Osteocyte (in vitro differentiated cells): Measurements from ENCODE around the gene ARRDC5. TPM values are rescaled to one million over a fixed set of nuclear protein-coding genes. Genes with fewer than 3 reads are reported as not detected.
A peak's percentile ranks its signal among the peaks of the same experiment; 100 is the strongest.

ENCODE experiments used
- DNase-seq: peaks from one replicate; pipeline ENCODE4 v3.0.0; 2021; ENCODE audit warnings: mixed read lengths; ENCODE audit not compliant: unreplicated experiment; ENCODE audit errors: extremely low spot score
- H3K27ac Mint-ChIP-seq: one replicate; pipeline ENCODE4 v1.8.0; 2021; ENCODE audit warnings: mild to moderate bottlenecking, mixed read lengths; ENCODE audit not compliant: unreplicated experiment
- H3K27me3 Mint-ChIP-seq: one replicate; pipeline ENCODE4 v1.8.0; 2021; ENCODE audit warnings: mixed read lengths; ENCODE audit not compliant: unreplicated experiment
- H3K36me3 Mint-ChIP-seq: one replicate; pipeline ENCODE4 v1.8.0; 2021; ENCODE audit warnings: mixed read lengths; ENCODE audit not compliant: unreplicated experiment
- H3K4me1 Mint-ChIP-seq: one replicate; pipeline ENCODE4 v1.8.0; 2021; ENCODE audit warnings: mixed read lengths; ENCODE audit not compliant: unreplicated experiment
- H3K4me3 Mint-ChIP-seq: one replicate; pipeline ENCODE4 v1.8.0; 2021; ENCODE audit warnings: mild to moderate bottlenecking, moderate library complexity, mixed read lengths; ENCODE audit not compliant: unreplicated experiment
- H3K9me3 Mint-ChIP-seq: one replicate; pipeline ENCODE4 v1.8.0; 2021; ENCODE audit warnings: mixed read lengths; ENCODE audit not compliant: unreplicated experiment
- total RNA-seq: library from RNA; stranded (reverse); gene quantifications from 2 replicates; pipeline ENCODE4 v1.2.1, GENCODE V29; 2021
- TF ChIP-seq, protein P1 (sequence below): fragments of 200-600 bp; sonication (generic); IDR thresholded peaks from 2 replicates; pipeline ENCODE4 v1.5.0; 2021; ENCODE audit warnings: antibody characterized with exemption, mild to moderate bottlenecking, moderate library complexity

Gene ARRDC5
- total RNA-seq, 1 donor from 2014 or later, result not detected

GRCh38 chr19:4909897-4910593 is 7.3 kb upstream of the ARRDC5 start:
- Mint-ChIP-seq H3K36me3 (no peaks in the 10 kb centered on the region), H3K27me3 (no peaks in the 10 kb centered on the region), H3K9me3 (no peaks in the 10 kb centered on the region), H3K4me3 (peak overlapping the region; percentile 72), H3K27ac (peak overlapping the region; percentile 97), H3K4me1 (peaks cover 42% of the 10 kb centered on the region)
- DNase-seq, result peak; percentile 96
- TF ChIP-seq, protein P1, sequence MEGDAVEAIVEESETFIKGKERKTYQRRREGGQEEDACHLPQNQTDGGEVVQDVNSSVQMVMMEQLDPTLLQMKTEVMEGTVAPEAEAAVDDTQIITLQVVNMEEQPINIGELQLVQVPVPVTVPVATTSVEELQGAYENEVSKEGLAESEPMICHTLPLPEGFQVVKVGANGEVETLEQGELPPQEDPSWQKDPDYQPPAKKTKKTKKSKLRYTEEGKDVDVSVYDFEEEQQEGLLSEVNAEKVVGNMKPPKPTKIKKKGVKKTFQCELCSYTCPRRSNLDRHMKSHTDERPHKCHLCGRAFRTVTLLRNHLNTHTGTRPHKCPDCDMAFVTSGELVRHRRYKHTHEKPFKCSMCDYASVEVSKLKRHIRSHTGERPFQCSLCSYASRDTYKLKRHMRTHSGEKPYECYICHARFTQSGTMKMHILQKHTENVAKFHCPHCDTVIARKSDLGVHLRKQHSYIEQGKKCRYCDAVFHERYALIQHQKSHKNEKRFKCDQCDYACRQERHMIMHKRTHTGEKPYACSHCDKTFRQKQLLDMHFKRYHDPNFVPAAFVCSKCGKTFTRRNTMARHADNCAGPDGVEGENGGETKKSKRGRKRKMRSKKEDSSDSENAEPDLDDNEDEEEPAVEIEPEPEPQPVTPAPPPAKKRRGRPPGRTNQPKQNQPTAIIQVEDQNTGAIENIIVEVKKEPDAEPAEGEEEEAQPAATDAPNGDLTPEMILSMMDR, result no peak

- TF ChIP-seq, protein P1, result no peak
- no peak for DNase-seq
- H3K36me3 Mint-ChIP-seq, result no peaks in the 10 kb centered on the region
- H3K4me3 Mint-ChIP-seq, result peak within 1 kb of the TSS; percentile 72
- H3K27ac Mint-ChIP-seq, result peak within 1 kb of the TSS; percentile 97
- peaks cover 35% of the 10 kb centered on the region for H3K4me1 Mint-ChIP-seq
- no peaks in the 10 kb centered on the region for H3K9me3 Mint-ChIP-seq
- no peaks in the 10 kb centered on the region for H3K27me3 Mint-ChIP-seq
Observed at GRCh38 chr19:4909156-4909896, 6.6 kb upstream of the ARRDC5 start, which contains the start of gene UHRF1. Gene UHRF1 (plus strand): TSS chr19:4909501. CDS start chr19:4910886, 1,385 bp downstream.

DNA sequence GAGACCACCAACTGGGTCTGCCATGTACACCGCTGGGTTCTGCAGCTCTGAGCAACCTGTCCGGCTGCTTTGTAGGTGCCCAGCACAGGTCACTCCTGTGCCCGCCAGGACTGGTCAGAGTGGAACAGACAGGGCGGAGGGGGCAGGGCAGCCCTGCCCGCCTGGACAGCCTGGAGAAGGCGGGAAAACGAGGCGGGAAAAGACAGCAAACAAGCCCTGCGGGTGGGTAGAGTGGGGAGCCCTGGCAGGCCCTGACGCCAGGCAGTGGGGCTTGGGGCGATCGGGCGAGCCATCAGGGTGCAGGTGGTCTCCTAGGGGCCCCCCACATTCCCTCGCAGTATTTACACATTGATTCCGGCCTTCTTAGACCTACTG is 6.1 kb upstream of the ARRDC5 start:
- TF ChIP-seq, protein P1, result no peak
- DNase-seq, result no peak
- no peaks in the 10 kb centered on the region for H3K27me3 Mint-ChIP-seq
- H3K9me3 Mint-ChIP-seq, result no peaks in the 10 kb centered on the region
- no peak overlapping the region for H3K27ac Mint-ChIP-seq
- H3K4me3 Mint-ChIP-seq, result peak overlapping the region; percentile 38
- no peaks in the 10 kb centered on the region for H3K36me3 Mint-ChIP-seq
- peaks cover 29% of the 10 kb centered on the region for H3K4me1 Mint-ChIP-seq

DNA sequence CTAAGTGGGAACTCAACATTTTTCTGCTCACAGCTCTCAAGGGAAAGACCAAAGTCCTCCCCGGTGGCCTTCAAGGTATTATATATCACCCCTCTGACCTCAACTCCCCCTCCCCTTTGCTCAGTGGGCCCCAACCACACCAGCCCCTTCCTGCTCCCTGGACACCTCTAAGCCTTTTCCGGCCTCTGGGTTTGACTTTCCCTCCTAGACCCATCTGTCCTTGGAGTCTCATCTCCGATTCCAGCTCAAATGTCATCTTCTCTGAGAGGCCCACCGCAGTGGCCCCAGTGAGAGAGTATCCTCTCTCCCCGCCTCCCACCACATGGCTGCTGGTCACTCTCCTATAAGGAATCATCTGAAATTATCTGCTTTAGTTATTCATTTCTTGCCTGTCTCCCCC is 5.7 kb upstream of the ARRDC5 start:
- Mint-ChIP-seq H3K27ac (peak overlapping the region; percentile 40), H3K9me3 (no peaks in the 10 kb centered on the region), H3K4me1 (peaks cover 28% of the 10 kb centered on the region), H3K4me3 (peak overlapping the region; percentile 38), H3K36me3 (no peaks in the 10 kb centered on the region), H3K27me3 (no peaks in the 10 kb centered on the region)
- TF ChIP-seq, protein P1, result no peak
- no peak for DNase-seq

DNA sequence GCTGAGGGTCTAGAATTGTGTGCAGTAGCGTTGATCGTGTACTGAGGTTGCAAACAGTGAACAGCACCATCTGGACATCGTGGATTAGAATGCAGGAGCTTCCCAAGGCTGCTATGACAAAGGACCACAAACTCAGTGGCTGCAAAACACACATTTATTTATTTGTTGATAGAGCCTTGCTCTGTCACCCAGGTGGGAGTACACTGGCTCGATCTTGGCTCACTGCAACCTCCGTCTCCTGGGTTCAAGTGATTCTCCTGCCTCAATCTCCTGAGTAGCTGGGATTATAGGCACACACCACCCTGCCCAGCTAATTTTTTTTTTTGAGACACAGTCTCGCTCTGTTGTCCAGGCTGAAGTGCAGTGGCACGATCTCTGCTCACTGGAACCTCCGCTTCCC is 4.3 kb upstream of the ARRDC5 start:
- Mint-ChIP-seq H3K27me3 (no peaks in the 10 kb centered on the region), H3K36me3 (no peaks in the 10 kb centered on the region), H3K9me3 (no peaks in the 10 kb centered on the region), H3K4me1 (peaks cover 16% of the 10 kb centered on the region), H3K4me3 (no peak overlapping the region), H3K27ac (no peak overlapping the region)
- DNase-seq, result no peak
- TF ChIP-seq, protein P1, result no peak
